ENCODE measurements around the gene LCK. TPM values are rescaled to one million over a fixed set of nuclear protein-coding genes. Genes with fewer than 3 reads are reported as not detected.
A peak's percentile ranks its signal among the peaks of the same experiment; 100 is the strongest.

Gene LCK
- total RNA-seq, 1 experiment from 2014 or later = 37.6 TPM

DNA sequence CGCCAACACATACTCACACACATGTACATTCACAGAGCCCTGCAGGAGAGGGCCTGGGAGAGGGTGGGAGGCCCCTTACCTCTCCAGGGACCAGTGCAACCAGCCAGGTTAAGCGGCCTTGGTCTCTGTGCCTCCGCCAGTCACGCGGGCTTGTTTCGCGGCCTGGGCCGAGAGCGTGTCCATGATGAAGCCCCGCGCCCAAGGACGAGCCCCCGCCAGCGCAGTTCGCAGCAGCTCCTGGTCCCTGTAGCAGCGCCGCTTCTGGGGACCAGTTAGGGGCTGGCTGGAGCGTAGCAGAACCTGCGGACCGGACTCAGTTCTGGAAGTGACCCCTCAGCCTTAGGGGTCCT is 11.3 kb upstream of the LCK start:
- Histone ChIP-seq H2BK20ac (ENCODE audit: low read depth, low read length, poor library complexity, severe bottlenecking) (no peak overlapping the region), H3K23ac (ENCODE audit: insufficient read length, low read depth, low read length) (no peak overlapping the region), H2AK5ac (ENCODE audit: insufficient read length, low read length) (no peak overlapping the region), H2BK5ac (ENCODE audit: insufficient read length, low read length) (no peak overlapping the region), H2BK120ac (ENCODE audit: low read depth, low read length, poor library complexity, severe bottlenecking) (no peak overlapping the region), H3K4me2 (ENCODE audit: insufficient read depth, insufficient read length, low read length) (peak overlapping the region; percentile 75), H3K27ac (ENCODE audit: insufficient read length, low read depth, low read length) (no peak overlapping the region), H4K91ac (ENCODE audit: insufficient read length, low read depth, low read length) (no peak overlapping the region), H3K9ac (ENCODE audit: extremely low read depth, insufficient read length, low read length) (peak overlapping the region; percentile 46), H3T11ph (ENCODE audit: low read length) (no peak overlapping the region), H3K18ac (ENCODE audit: insufficient read length, low read depth, low read length) (peak overlapping the region; percentile 72), H2AFZ (ENCODE audit: low read length) (no peak overlapping the region), H3K14ac (ENCODE audit: insufficient read depth, low read length) (peak overlapping the region; percentile 90), H4K5ac (ENCODE audit: insufficient read length, low read depth, low read length) (no peak overlapping the region), H3K79me1 (ENCODE audit: insufficient read depth, low read depth, low read length, poor library complexity, severe bottlenecking) (no peaks in the 10 kb centered on the region), H3K9me3 (ENCODE audit: control insufficient read depth, low read depth, low read length) (no peaks in the 10 kb centered on the region), H3K4me1 (ENCODE audit: insufficient read depth, low read length) (no peaks in the 10 kb centered on the region; the same call in 1 of the 2 replicates), H3K23me2 (ENCODE audit: insufficient read length, low read depth, low read length, poor library complexity, severe bottlenecking) (peaks cover 17% of the 10 kb centered on the region), H3K4ac (ENCODE audit: low read depth, low read length) (no peak overlapping the region), H2BK12ac (ENCODE audit: insufficient read length, low read depth, low read length) (no peak overlapping the region), H2BK15ac (ENCODE audit: low read depth, low read length) (no peak overlapping the region), H4K8ac (replicated peaks; ENCODE audit: insufficient read length, low read depth, low read length) (no peak overlapping the region), H3K56ac (ENCODE audit: insufficient read length, low read depth, low read length) (no peak overlapping the region), H3K27me3 (ENCODE audit: insufficient read depth, low read length) (no peaks in the 10 kb centered on the region), H4K20me1 (ENCODE audit: control insufficient read depth, insufficient read depth, insufficient read length) (no peaks in the 10 kb centered on the region), H3K79me2 (ENCODE audit: insufficient read depth, low read length) (no peaks in the 10 kb centered on the region)
- WGBS (ENCODE audit: extremely low coverage, insufficient read length, low lambda C conversion rate) = no CpG with 5 or more reads among the region's 20 CpGs
- H3K4me3 Mint-ChIP-seq = peak overlapping the region; percentile 82 to 92
- peaks cover 21 to 23% of the 10 kb centered on the region in 2 experiments for H3K4me1 Mint-ChIP-seq
- peaks cover 0 to 10% (median 2%) of the 10 kb centered on the region in 3 experiments; a peak in 2 of 7 replicates for H3K36me3 Mint-ChIP-seq (ENCODE audit: insufficient read depth in 1 of 3, low read depth in 3 of 3)
- TF ChIP-seq, protein P1, sequence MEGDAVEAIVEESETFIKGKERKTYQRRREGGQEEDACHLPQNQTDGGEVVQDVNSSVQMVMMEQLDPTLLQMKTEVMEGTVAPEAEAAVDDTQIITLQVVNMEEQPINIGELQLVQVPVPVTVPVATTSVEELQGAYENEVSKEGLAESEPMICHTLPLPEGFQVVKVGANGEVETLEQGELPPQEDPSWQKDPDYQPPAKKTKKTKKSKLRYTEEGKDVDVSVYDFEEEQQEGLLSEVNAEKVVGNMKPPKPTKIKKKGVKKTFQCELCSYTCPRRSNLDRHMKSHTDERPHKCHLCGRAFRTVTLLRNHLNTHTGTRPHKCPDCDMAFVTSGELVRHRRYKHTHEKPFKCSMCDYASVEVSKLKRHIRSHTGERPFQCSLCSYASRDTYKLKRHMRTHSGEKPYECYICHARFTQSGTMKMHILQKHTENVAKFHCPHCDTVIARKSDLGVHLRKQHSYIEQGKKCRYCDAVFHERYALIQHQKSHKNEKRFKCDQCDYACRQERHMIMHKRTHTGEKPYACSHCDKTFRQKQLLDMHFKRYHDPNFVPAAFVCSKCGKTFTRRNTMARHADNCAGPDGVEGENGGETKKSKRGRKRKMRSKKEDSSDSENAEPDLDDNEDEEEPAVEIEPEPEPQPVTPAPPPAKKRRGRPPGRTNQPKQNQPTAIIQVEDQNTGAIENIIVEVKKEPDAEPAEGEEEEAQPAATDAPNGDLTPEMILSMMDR (conservative IDR thresholded peaks at IDR 0.05) = no peak
- DNase-seq = no peak
- no peaks in the 10 kb centered on the region for H3K9me3 Mint-ChIP-seq
- peaks cover 4% of the 10 kb centered on the region for H3K27me3 Mint-ChIP-seq (ENCODE audit: low read depth)
- H3K27ac Mint-ChIP-seq = peak overlapping the region in 2 of 3 experiments; percentile 55 to 95; a peak in 2 of 7 replicates

Data from H9 (cell line).